Subcutaneous adipose tissue (tissue), 4 donors: Measurements from ENCODE around the gene TFPT. TPM values are rescaled to one million over a fixed set of nuclear protein-coding genes. Genes with fewer than 3 reads are reported as not detected.

ENCODE experiments used
- total RNA-seq, 4 donors: library from RNA; depleted of rRNA; stranded (reverse); fragments of >200 nt; gene quantifications; one replicate each; pipeline ENCODE4 v1.1.0, GENCODE V29; 2016
- TF ChIP-seq, protein P1 (sequence below): fragments of 450-650 bp; IDR thresholded peaks from one replicate; pipeline ENCODE4 v1.5.1; 2016; ENCODE audit warnings: low read depth, mild to moderate bottlenecking, control low read depth, antibody characterized with exemption, moderate library complexity

The TFPT gene
- total RNA-seq, 4 donors from 2014 or later = 5.7 to 23.6 (median 16.6) TPM

DNA sequence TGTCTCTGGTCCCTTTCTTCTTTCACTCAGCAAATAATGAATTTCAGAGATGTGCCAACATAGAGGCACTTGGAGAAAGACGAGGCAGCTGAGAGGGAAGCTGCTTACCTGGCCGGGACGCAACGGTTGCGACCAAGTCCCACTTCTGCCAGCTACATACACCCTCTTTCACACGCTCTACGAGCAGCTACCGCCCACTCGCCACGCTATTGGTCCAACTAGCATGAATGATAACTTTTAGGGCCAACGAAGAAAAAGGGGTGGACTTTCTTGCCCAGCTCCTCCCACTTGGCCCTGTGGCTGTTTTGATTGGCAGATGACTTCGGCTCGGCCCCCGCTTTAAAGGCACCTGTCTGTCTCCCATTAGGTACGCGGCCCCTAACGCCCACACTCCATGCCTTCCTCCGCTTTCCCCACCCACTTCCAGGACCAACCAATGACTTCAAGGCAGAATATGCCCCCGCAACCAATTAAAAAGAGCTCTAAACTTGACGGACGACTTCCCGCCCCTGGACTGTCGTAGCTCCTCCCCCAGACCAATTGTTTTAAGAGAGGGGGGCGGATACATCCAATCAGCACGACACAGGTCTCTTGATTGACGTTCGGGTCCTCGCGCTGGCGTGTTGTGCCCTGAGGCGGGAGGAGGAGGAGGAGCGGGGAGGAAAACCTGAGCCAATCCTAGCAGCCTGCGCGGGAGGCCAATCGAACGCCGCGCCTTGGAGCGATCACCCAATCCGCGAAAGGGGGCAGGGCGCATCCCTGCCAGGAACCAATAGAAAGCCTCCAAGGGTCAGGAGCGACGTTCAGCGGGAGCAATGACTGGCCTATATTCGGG is 21.6 kb upstream of the TFPT start:
- TF ChIP-seq, protein P1, sequence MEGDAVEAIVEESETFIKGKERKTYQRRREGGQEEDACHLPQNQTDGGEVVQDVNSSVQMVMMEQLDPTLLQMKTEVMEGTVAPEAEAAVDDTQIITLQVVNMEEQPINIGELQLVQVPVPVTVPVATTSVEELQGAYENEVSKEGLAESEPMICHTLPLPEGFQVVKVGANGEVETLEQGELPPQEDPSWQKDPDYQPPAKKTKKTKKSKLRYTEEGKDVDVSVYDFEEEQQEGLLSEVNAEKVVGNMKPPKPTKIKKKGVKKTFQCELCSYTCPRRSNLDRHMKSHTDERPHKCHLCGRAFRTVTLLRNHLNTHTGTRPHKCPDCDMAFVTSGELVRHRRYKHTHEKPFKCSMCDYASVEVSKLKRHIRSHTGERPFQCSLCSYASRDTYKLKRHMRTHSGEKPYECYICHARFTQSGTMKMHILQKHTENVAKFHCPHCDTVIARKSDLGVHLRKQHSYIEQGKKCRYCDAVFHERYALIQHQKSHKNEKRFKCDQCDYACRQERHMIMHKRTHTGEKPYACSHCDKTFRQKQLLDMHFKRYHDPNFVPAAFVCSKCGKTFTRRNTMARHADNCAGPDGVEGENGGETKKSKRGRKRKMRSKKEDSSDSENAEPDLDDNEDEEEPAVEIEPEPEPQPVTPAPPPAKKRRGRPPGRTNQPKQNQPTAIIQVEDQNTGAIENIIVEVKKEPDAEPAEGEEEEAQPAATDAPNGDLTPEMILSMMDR = no peak

DNA sequence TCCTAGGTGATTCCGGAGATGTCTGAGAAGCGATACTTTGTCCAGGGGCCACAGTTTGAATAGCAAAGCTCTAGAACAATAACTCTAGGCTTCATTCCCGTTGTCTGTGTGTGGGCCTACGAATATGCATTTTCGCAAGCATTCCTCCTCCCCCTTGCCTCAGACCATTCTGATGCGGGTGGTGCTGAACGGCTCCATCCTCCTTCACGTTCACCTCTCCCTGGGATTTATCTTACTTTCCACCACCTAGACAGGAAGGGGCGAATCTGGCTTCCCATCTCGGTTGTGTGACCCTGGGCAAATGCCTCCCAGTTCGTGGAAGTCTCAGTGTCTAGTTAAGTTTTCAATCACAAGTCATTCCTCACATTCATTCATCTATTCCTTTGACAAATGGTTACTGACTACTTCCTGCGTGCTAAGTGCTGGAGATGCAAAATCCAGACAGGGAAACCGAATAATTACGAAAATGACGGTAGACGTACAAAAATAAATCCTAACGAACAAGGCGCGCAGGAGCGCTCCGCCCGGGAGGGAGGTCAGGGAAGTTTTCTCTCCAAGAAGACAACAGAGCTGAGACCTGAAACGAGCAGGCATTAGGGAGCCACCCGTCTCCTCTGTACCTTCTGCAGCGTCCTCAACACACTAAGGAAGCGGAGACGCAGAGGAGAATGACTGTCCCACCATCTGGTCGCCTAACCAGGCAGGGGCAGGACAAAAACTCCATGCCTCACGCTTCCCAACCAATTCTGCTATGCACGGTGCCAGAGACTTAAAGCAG is 20.8 kb upstream of the TFPT start:
- TF ChIP-seq, protein P1 = no peak

DNA sequence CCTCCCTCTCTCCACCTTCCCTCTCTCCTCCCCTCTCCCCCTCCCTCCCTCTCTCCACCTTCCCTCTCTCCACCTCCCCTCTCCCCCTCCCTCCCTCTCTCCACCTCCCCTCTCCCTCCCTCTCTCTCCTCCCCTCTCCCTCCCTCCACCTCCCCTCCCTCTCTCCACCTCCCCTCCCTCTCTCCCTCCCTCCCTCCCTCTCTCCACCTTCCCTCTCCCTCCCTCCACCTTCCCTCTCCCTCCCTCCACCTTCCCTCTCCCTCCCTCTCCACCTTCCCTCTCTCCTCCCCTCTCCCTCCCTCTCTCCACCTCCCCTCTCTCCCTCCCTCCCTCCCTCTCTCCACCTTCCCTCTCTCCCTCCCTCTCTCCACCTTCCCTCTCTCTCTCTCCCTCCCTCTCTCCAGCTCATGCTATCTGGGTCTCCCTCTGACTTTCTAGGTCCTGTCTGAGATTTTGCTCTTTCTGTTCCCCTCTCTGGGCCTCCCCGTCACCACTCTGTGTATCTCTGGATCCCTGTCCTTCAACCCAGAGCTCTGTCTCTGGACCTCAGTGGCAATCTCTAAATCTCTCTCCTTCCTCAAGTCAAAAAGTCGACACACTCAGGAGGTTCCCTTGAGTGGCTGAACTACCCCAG is 18.6 kb upstream of the TFPT start:
- TF ChIP-seq, protein P1 = no peak

DNA sequence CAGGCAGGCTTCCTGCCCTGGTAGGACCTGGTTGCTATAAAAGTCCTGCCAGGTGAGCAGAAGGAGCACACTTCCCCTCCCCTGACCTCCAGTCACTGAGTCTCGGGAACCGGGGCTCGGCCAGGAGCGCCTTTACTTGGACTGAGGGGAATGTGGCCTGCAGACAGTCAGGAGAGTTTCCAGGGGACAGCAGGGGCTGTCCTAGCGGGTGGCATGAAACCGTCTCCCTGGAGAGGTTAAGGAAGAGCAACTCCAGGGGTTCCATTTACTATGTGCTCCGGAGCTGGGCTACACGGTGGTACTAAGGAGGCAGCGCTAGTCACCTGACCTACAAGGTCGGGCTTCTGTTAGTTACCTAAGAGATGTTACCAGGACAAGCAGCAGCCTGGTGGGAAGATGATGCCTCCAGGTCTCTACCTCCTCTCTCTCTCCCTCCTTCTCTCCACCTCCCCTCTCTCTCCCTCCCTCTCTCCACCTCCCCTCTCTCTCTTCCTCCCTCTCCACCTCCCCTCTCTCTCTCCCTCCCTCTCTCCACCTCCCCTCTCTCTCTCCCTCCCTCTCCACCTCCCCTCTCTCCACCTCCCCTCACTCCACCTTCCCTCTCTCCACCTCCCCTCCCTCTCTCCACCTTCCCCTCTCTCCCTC is 18.0 kb upstream of the TFPT start:
- TF ChIP-seq, protein P1 = no peak

DNA sequence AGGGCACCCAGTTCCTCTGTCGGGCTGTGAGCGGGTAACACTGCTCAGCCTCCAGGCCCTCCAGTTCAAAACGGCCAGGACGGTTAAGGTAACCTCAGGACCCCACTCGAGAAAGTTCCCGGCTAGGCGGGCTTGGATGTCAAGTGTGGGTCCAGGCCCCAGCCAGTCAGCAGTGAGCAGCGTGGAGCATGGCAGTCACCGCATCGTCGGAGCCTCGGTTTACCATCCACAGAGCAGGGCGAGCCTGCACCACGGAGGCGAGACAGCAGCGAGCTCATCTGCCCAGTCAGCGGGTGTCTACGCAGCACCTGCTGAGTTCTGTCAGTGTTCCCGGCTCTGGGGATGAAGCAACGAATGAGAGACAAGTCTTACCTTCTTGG is 14.2 kb upstream of the TFPT start:
- TF ChIP-seq, protein P1 = no peak

DNA sequence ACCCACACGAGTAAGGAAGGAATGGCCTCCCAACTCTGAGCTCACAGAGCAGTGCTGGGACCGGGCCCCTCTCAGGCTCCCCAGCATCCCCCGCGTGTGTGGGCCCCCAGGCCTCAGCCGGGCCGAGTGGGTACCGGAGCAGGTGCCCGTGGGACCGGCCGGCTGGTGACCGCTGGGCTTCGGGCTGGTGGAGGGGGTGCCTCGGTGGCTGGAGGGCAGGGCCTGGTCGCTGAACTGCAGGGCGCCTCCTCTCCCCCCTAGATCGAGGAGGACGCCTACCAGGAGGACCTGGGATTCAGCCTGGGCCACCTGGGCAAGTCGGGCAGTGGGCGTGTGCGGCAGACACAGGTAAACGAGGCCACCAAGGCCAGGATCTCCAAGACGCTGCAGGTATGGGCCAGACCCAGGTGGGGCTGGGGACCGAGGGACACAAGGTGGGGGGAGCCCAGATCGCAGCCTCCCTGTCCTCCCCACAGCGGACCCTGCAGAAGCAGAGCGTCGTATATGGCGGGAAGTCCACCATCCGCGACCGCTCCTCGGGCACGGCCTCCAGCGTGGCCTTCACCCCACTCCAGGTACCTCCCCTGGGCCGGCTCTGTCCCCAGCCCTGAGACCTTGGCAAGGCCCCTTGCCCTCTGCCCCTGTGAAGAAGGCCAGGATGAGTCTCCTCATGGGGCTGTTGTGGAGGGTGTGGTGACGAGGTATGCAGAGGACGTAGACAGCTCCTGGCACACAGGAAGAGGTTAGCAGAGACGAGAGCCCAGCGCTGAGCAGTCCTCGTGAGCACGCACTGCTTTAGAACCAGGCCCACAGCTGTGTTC is 13.5 kb upstream of the TFPT start:
- TF ChIP-seq, protein P1 = no peak
